Uterus (tissue), 2 donors: ENCODE measurements around the gene ZNF521.

Experiments
- CTCF ChIP-seq, 4 experiments: fragments of 200-600 bp in 2 of 4; fragments of 450-650 bp in 2 of 4; sonication (generic) in 2 of 4; IDR thresholded peaks; one replicate each; pipeline ENCODE4 v1.5.1; 2016 to 2019; ENCODE audit warnings: antibody characterized with exemption in 4 of 4, mild to moderate bottlenecking in 2 of 4, moderate library complexity in 1 of 4
- POLR2A ChIP-seq, 2 donors: fragments of 450-650 bp; IDR thresholded peaks; one replicate each; pipeline ENCODE4 v1.6.1; 2016; ENCODE audit warnings: antibody characterized with exemption in 2 of 2, mild to moderate bottlenecking in 1 of 2, moderate library complexity in 1 of 2

DNA sequence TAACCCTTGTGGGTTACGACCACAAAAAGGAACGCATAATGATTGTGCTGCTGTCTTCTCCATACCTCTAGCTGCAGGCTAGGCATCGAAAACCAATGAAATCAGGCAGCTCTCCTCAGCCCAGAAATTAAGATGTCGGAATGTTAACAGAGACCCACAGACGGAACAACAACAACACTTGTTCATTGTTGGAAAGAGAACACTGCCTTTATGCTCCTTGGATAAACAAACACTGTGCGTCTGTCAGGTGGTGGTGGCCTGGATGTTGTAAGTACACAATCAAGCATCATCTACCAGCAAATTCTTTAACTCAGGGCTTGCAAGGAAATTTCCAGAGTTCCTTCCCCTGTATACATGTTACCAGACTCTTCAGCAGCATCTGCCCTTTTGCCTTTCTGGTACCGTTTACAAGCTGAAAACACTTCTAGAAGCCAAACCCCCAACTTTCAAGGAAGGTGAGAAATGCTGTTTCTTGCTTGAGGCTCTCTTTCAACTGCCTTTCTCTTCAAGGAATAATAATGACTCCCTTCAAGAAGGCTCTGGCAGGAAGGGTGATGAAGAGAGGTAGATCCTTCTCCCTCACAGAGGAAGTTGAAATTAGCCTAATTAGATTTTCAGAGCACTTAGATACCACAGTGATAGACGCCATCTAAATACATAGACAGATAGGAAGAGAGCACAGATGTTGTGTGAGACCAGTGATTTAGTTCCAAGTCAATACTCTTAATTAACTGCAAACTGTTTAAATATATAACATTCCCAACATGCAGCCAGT is 332.7 kb downstream of the ZNF521 start:
- no peak for TF ChIP-seq CTCF (IDR thresholded peaks at IDR 0.05)
- TF ChIP-seq POLR2A (IDR thresholded peaks at IDR 0.05), result no peak
